ENCODE results near the gene DHDH. TPM values are rescaled to one million over a fixed set of nuclear protein-coding genes. Genes with fewer than 3 reads are reported as not detected.

The DHDH gene
- total and polyA plus RNA-seq, 2 of the 13 experiments (the other 11 are each of a cell fraction or from before 2014, with no cell fraction given), result 0.13 to 0.91 TPM

DNA sequence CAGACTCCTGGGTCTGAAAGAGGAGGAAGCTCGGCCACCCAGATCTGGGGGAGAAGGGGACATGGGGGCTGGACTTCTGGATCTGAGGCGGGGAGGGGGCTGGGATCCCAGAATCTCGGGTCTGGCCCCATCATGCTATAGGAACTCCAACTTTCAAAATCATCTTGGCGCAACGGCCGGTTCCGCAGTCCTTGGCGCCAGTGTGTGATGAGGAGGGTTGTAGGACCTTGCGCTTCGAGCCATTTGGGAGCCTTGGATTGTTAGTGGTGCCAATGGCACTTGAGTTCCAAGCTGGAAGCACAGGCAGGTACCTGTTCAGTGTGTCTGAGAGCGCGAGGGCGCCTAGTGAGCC lies 60.5 kb downstream of the DHDH start (continued):
- TF ChIP-seq, protein P1, sequence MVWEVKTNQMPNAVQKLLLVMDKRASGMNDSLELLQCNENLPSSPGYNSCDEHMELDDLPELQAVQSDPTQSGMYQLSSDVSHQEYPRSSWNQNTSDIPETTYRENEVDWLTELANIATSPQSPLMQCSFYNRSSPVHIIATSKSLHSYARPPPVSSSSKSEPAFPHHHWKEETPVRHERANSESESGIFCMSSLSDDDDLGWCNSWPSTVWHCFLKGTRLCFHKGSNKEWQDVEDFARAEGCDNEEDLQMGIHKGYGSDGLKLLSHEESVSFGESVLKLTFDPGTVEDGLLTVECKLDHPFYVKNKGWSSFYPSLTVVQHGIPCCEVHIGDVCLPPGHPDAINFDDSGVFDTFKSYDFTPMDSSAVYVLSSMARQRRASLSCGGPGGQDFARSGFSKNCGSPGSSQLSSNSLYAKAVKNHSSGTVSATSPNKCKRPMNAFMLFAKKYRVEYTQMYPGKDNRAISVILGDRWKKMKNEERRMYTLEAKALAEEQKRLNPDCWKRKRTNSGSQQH (CRISPR knock-in tag; IDR thresholded peaks at IDR 0.05; ENCODE audit: low read depth), result no peak
- TF ChIP-seq RBAK (CRISPR knock-in tag; IDR thresholded peaks at IDR 0.05) (no peak), ZNF577 (CRISPR knock-in tag; IDR thresholded peaks at IDR 0.05; ENCODE audit: borderline replicate concordance, low read depth) (no peak), CCAR2 (optimal IDR thresholded peaks at IDR 0.05; ENCODE audit: low read depth, low read length) (no peak), ZNF746 (CRISPR knock-in tag; IDR thresholded peaks at IDR 0.05) (no peak), CBX2 (IDR thresholded peaks at IDR 0.05; ENCODE audit: low read depth, low read length) (no peak), CBX2 (CRISPR knock-in tag; IDR thresholded peaks at IDR 0.05; ENCODE audit: low read depth) (no peak), ZNF350 (CRISPR knock-in tag; IDR thresholded peaks at IDR 0.05; ENCODE audit: borderline replicate concordance, low read depth) (no peak), HIVEP1 (CRISPR knock-in tag; IDR thresholded peaks at IDR 0.05) (no peak), SMAD3 (CRISPR knock-in tag; IDR thresholded peaks at IDR 0.05) (0 out of 2 replicates have a peak, but pooled peaks have one; percentile 13), KAT7 (CRISPR knock-in tag; IDR thresholded peaks at IDR 0.05; ENCODE audit: borderline replicate concordance) (0 out of 2 replicates have a peak, but pooled peaks have one; percentile 55), EEA1 (CRISPR knock-in tag; IDR thresholded peaks at IDR 0.05; ENCODE audit: borderline replicate concordance) (no peak), MTF2 (CRISPR knock-in tag; IDR thresholded peaks at IDR 0.05; ENCODE audit: borderline replicate concordance) (no peak), ZNF737 (CRISPR knock-in tag; IDR thresholded peaks at IDR 0.05; ENCODE audit: borderline replicate concordance) (no peak), SOX6 (IDR thresholded peaks at IDR 0.05) (no peak), SOX6 (CRISPR knock-in tag; IDR thresholded peaks at IDR 0.05) (no peak), CREM (IDR thresholded peaks at IDR 0.05) (no peak), CREM (CRISPR knock-in tag; IDR thresholded peaks at IDR 0.05) (no peak), NCOA1 (CRISPR knock-in tag; IDR thresholded peaks at IDR 0.05) (no peak)
- TF ChIP-seq, protein P2, sequence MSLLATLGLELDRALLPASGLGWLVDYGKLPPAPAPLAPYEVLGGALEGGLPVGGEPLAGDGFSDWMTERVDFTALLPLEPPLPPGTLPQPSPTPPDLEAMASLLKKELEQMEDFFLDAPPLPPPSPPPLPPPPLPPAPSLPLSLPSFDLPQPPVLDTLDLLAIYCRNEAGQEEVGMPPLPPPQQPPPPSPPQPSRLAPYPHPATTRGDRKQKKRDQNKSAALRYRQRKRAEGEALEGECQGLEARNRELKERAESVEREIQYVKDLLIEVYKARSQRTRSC (CRISPR knock-in tag; IDR thresholded peaks at IDR 0.05; ENCODE audit: low read depth), result 0 out of 2 replicates have a peak, but pooled peaks have one; percentile 17
- TF ChIP-seq, protein P3, sequence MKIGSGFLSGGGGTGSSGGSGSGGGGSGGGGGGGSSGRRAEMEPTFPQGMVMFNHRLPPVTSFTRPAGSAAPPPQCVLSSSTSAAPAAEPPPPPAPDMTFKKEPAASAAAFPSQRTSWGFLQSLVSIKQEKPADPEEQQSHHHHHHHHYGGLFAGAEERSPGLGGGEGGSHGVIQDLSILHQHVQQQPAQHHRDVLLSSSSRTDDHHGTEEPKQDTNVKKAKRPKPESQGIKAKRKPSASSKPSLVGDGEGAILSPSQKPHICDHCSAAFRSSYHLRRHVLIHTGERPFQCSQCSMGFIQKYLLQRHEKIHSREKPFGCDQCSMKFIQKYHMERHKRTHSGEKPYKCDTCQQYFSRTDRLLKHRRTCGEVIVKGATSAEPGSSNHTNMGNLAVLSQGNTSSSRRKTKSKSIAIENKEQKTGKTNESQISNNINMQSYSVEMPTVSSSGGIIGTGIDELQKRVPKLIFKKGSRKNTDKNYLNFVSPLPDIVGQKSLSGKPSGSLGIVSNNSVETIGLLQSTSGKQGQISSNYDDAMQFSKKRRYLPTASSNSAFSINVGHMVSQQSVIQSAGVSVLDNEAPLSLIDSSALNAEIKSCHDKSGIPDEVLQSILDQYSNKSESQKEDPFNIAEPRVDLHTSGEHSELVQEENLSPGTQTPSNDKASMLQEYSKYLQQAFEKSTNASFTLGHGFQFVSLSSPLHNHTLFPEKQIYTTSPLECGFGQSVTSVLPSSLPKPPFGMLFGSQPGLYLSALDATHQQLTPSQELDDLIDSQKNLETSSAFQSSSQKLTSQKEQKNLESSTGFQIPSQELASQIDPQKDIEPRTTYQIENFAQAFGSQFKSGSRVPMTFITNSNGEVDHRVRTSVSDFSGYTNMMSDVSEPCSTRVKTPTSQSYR (CRISPR knock-in tag; IDR thresholded peaks at IDR 0.05; ENCODE audit: borderline replicate concordance), result no peak
- TF ChIP-seq, protein P4, sequence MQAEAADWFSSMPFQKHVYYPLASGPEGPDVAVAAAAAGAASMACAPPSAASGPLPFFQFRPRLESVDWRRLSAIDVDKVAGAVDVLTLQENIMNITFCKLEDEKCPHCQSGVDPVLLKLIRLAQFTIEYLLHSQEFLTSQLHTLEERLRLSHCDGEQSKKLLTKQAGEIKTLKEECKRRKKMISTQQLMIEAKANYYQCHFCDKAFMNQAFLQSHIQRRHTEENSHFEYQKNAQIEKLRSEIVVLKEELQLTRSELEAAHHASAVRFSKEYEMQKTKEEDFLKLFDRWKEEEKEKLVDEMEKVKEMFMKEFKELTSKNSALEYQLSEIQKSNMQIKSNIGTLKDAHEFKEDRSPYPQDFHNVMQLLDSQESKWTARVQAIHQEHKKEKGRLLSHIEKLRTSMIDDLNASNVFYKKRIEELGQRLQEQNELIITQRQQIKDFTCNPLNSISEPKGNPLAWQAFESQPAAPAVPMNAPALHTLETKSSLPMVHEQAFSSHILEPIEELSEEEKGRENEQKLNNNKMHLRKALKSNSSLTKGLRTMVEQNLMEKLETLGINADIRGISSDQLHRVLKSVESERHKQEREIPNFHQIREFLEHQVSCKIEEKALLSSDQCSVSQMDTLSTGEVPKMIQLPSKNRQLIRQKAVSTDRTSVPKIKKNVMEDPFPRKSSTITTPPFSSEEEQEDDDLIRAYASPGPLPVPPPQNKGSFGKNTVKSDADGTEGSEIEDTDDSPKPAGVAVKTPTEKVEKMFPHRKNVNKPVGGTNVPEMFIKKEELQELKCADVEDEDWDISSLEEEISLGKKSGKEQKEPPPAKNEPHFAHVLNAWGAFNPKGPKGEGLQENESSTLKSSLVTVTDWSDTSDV (CRISPR knock-in tag; IDR thresholded peaks at IDR 0.05), result no peak
- TF ChIP-seq, protein P5, sequence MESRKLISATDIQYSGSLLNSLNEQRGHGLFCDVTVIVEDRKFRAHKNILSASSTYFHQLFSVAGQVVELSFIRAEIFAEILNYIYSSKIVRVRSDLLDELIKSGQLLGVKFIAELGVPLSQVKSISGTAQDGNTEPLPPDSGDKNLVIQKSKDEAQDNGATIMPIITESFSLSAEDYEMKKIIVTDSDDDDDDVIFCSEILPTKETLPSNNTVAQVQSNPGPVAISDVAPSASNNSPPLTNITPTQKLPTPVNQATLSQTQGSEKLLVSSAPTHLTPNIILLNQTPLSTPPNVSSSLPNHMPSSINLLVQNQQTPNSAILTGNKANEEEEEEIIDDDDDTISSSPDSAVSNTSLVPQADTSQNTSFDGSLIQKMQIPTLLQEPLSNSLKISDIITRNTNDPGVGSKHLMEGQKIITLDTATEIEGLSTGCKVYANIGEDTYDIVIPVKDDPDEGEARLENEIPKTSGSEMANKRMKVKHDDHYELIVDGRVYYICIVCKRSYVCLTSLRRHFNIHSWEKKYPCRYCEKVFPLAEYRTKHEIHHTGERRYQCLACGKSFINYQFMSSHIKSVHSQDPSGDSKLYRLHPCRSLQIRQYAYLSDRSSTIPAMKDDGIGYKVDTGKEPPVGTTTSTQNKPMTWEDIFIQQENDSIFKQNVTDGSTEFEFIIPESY (CRISPR knock-in tag; IDR thresholded peaks at IDR 0.05), result no peak
